ENCODE measurements around the gene PHC2. TPM values are rescaled to one million over a fixed set of nuclear protein-coding genes. Genes with fewer than 3 reads are reported as not detected.

Gene PHC2
- total RNA-seq, 1 donor from 2014 or later = 32.4 TPM

GRCh38 chr1:33281554-33282303 lies 149.2 kb downstream of the PHC2 start:
- Mint-ChIP-seq H3K27me3 (no peaks in the 10 kb centered on the region), H3K9me3 (no peaks in the 10 kb centered on the region), H3K36me3 (ENCODE audit: low read depth) (peaks cover 16% of the 10 kb centered on the region), H3K4me3 (no peak overlapping the region), H3K4me1 (no peaks in the 10 kb centered on the region), H3K27ac (no peak overlapping the region)
- DNase-seq = no peak
- intact Hi-C loops (cut with micrococcal nuclease) = no loop called here

GRCh38 chr1:33280091-33280661 lies 150.7 kb downstream of the PHC2 start:
- intact Hi-C loops (cut with micrococcal nuclease) = no loop called here
- Mint-ChIP-seq H3K27me3 (no peaks in the 10 kb centered on the region), H3K4me3 (no peak overlapping the region), H3K36me3 (ENCODE audit: low read depth) (peaks cover 15% of the 10 kb centered on the region), H3K27ac (no peak overlapping the region), H3K9me3 (no peaks in the 10 kb centered on the region), H3K4me1 (no peaks in the 10 kb centered on the region)
- DNase-seq = no peak

GRCh38 chr1:33277488-33278084 lies 153.3 kb downstream of the PHC2 start:
- DNase-seq = no peak
- intact Hi-C loops (cut with micrococcal nuclease) = no loop called here
- Mint-ChIP-seq H3K4me3 (no peak overlapping the region), H3K4me1 (peaks cover 14% of the 10 kb centered on the region), H3K36me3 (ENCODE audit: low read depth) (peaks cover 10% of the 10 kb centered on the region), H3K27me3 (no peaks in the 10 kb centered on the region), H3K27ac (no peak overlapping the region), H3K9me3 (no peaks in the 10 kb centered on the region)

- Mint-ChIP-seq H3K27ac (no peak overlapping the region), H3K4me3 (no peak overlapping the region), H3K9me3 (no peaks in the 10 kb centered on the region), H3K27me3 (no peaks in the 10 kb centered on the region), H3K4me1 (peaks cover 16% of the 10 kb centered on the region), H3K36me3 (ENCODE audit: low read depth) (peaks cover 7% of the 10 kb centered on the region)
- no peak for DNase-seq
- intact Hi-C loops (cut with micrococcal nuclease) = no loop called here
Measured at GRCh38 chr1:33276573-33277298, 154.2 kb downstream of the PHC2 start.

- Mint-ChIP-seq H3K9me3 (no peaks in the 10 kb centered on the region), H3K27me3 (no peaks in the 10 kb centered on the region), H3K36me3 (ENCODE audit: low read depth) (peaks cover 3% of the 10 kb centered on the region), H3K27ac (no peak overlapping the region), H3K4me1 (peaks cover 16% of the 10 kb centered on the region), H3K4me3 (no peak overlapping the region)
- no peak for DNase-seq
- intact Hi-C loops (cut with micrococcal nuclease) = no loop called here
Measured at GRCh38 chr1:33275706-33276572, 155.0 kb downstream of the PHC2 start.

GRCh38 chr1:33275195-33275594 lies 155.7 kb downstream of the PHC2 start:
- Mint-ChIP-seq H3K27me3 (no peaks in the 10 kb centered on the region), H3K27ac (no peak overlapping the region), H3K4me1 (peaks cover 16% of the 10 kb centered on the region), H3K9me3 (no peaks in the 10 kb centered on the region), H3K4me3 (no peak overlapping the region), H3K36me3 (ENCODE audit: low read depth) (peaks cover 3% of the 10 kb centered on the region)
- intact Hi-C loops (cut with micrococcal nuclease) = no loop called here
- DNase-seq = no peak

GRCh38 chr1:33274446-33274845 lies 156.4 kb downstream of the PHC2 start:
- H3K4me3 Mint-ChIP-seq = no peak overlapping the region
- H3K4me1 Mint-ChIP-seq = peaks cover 16% of the 10 kb centered on the region
- H3K27ac Mint-ChIP-seq = no peak overlapping the region
- H3K27me3 Mint-ChIP-seq = no peaks in the 10 kb centered on the region
- intact Hi-C loops (cut with micrococcal nuclease) = no loop called here
- H3K9me3 Mint-ChIP-seq = no peaks in the 10 kb centered on the region
- DNase-seq = no peak
- peaks cover 3% of the 10 kb centered on the region for H3K36me3 Mint-ChIP-seq (ENCODE audit: low read depth)

- Mint-ChIP-seq H3K4me1 (peaks cover 17% of the 10 kb centered on the region), H3K27ac (no peak overlapping the region)
- intact Hi-C loops (cut with micrococcal nuclease) = no loop called here
Measured at GRCh38 chr1:33273961-33274371, 156.9 kb downstream of the PHC2 start.

More at GRCh38 chr1:33273961-33274371, 156.9 kb downstream of the PHC2 start:
- H3K27me3 Mint-ChIP-seq = no peaks in the 10 kb centered on the region
- H3K4me3 Mint-ChIP-seq = no peak overlapping the region
- no peaks in the 10 kb centered on the region for H3K9me3 Mint-ChIP-seq
- peaks cover 3% of the 10 kb centered on the region for H3K36me3 Mint-ChIP-seq (ENCODE audit: low read depth)
- DNase-seq = no peak

Other genes starting within 250 kb of the PHC2 start
- gene TRIM62, start 249.1 kb downstream of the PHC2 start, total RNA-seq = 3.1 and 3.2 TPM in 2 replicates
- gene ZNF362, start 174.6 kb downstream of the PHC2 start, total RNA-seq = 12.9 and 13.3 TPM in 2 replicates
- gene A3GALT2, start 110.0 kb downstream of the PHC2 start, total RNA-seq = not detected in 2 replicates
- gene ZSCAN20, start 41.5 kb upstream of the PHC2 start, total RNA-seq = 2.0 and 2.8 TPM in 2 replicates

Data from activated CD4-positive, alpha-beta T cell treated with anti-CD3 and anti-CD28 coated beads, Interleukin-2, amount 10 ng/mL, durations not matched to agents 24 days and 14 days (primary cell).